ACHN (cell line): Measurements from ENCODE around the gene SLC34A1.
"Not testable (repeated sequence)": the region's sequence is repeated elsewhere in the genome, so short reads cannot be mapped to it uniquely, and the experiment has no call there.

Source experiments
- DNase-seq: peaks from one replicate; pipeline ENCODE4 v3.0.0-alpha.2; 2015
- in situ Hi-C: cut with HindIII; loops from 2 replicates; pipeline ENCODE4 v1.10.0; 2017; ENCODE audit warnings: low sequenced_read_pairs, low pct_ligation_motif_present, low pct_unique_long_range_greater_than_20kb

The SLC34A1 gene

DNA sequence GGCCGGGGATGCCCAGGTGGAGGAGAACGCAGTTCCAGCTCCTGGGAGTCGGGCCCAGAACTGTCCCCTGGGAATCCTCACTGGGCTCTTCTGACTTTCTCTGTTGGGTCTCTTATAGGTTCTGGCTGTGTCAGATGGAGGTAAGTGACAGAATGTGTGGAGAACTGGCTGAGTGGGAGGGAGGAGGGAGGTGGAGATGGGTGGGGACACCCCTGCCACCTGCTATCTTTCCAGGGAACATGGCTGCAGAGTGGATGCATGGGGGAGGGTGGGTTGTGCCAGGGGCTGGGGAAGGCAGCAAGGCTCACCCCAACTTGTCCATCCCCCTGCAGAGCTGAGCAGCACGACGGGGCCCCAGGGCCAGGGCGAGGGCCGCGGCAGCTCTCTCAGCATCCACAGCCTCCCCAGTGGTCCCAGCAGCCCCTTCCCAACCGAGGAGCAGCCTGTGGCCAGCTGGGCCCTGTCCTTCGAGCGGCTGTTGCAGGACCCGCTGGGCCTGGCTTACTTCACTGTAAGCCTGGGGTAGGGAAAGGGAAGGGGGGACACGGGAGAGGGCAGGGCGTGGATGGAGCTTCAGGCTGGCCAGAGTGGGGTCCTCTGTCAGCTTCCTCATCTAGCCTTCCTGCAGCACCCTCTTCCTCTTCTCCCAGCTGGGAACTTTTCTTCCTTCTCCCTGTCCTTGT, 18.2 kb upstream of the SLC34A1 start:
- no peak for DNase-seq

DNA sequence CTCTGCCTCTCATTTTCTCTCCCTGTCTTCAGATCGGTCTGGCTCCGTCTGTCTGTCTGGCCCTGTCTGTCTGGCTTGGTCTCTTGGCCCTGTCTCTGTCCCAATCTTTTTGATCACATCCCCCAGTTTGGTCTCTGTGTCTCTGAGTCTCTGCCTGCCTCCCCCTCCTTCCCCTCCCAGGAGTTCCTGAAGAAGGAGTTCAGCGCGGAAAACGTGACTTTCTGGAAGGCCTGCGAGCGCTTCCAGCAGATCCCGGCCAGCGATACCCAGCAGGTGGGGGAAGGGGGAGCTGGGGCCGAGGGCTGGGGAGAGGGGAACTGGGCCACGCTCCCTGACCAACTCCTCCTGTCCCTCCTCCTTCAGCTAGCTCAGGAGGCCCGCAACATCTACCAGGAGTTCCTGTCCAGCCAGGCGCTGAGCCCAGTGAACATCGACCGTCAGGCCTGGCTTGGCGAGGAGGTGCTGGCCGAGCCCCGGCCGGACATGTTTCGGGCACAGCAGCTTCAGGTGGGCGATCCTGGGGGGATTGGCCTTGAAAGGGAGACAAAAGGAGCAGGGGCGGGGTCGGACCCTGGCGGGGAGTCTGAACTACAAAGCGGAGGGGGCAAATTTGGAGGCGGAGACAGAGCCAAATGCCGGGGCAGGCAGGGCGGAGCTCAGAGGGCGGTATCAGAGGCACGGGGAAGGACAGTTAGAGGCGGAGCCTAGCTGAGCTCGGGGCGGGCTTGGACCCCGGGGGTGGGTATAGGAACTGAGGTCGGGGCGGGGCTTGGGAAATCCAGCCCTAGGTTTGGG, 17.5 kb upstream of the SLC34A1 start:
- in situ Hi-C loops: no loop called here

More for the DNA sequence above, 18.2 kb upstream of the SLC34A1 start:
- in situ Hi-C loops: no loop called here

DNA sequence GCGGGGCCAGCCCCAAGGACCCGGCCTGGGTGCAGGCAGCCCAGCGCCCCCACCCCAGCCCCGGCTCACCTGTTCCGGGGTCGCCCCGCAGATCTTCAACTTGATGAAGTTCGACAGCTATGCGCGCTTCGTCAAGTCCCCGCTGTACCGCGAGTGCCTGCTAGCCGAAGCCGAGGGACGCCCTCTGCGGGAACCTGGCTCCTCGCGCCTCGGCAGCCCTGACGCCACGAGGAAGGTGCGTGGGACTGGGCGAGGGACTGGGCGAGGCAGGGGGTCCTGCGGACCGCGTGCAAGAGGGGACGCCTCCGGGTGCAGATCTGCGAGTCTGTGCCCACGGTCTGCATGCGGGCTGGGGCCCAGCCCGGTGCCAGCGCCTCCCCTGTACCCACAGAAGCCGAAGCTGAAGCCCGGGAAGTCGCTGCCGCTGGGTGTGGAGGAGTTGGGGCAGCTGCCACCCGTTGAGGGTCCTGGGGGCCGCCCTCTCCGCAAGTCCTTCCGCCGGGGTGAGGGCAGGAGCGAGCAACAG, 16.8 kb upstream of the SLC34A1 start:
- in situ Hi-C loops: no loop called here
- DNase-seq: no peak

More for the DNA sequence above, 17.5 kb upstream of the SLC34A1 start:
- peak; percentile 89 for DNase-seq

DNA sequence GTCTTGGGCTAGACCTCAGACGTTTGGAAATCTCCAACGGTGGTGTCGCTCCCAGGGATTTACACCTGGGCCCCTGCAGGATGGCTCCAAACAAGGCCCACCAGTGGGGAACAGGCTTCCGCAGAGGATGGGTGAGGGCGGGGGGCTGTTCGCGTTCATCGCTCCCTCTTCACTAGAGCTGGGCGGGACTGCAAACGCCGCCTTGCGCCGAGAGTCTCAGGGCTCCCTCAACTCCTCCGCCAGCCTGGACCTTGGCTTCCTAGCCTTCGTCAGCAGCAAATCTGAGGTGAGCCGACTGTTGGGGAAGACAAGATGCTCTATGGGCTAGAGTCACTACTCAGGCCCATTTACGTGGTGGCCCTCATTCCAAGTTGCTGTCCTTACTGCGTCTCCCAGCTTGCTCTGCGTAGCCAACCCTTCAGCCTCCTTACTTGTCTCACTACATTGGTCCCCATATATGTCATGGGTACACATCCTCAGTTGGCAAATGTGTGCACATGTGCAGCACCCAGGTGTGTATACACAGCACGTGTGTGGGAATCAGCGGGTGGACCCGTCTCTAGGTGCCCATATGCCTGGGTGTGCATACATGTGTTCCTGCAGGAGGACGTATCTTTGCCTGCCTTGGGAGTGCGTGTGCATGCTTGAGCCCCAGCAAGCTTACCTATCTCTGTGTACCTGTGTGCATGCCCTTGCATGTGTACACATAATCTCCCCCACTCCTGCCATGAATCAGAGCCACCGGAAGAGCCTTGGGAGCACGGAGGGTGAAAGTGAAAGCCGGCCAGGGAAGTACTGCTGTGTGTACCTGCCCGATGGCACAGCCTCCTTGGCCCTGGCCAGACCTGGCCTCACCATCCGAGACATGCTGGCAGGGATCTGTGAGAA, 16.0 kb upstream of the SLC34A1 start:
- DNase-seq: no peak
- in situ Hi-C loops: no loop called here

DNA sequence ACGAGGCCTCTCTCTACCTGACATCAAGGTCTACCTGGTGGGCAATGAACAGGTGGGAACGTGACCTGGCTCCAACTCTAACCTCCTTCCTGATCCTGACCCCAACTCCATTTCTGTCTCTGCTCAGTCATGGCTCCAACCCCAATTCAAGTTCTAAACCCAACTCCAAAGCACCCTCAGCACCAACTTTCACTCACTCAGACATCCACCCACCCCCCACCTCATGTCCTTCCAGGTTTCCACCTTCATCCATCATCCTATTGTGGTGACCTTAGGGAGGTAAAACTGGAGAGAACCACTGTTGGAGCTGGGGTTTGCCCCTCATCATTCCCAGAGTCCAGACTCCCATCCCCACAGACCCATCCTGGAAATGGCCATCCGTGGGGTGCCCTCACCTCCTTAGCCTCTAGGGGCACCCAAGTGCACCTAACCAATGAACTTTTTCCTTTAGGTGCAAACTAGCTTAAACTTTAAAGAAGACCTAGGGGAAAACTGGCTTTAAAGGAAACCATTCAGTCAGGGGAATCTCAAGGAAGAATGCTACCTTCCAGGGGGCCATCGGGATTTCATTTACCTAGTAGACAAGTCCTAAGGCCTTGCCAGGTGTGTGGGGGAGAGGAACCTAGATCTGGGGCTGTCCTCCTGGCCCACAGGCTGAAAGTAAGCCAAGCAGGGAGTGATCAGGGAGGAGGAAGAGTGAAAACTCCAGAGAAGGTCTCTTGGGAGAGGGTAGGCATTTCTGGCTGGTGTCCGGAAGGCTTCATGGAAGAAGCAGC, 15.2 kb upstream of the SLC34A1 start:
- DNase-seq: peak; percentile 60
- in situ Hi-C loops: no loop called here

DNA sequence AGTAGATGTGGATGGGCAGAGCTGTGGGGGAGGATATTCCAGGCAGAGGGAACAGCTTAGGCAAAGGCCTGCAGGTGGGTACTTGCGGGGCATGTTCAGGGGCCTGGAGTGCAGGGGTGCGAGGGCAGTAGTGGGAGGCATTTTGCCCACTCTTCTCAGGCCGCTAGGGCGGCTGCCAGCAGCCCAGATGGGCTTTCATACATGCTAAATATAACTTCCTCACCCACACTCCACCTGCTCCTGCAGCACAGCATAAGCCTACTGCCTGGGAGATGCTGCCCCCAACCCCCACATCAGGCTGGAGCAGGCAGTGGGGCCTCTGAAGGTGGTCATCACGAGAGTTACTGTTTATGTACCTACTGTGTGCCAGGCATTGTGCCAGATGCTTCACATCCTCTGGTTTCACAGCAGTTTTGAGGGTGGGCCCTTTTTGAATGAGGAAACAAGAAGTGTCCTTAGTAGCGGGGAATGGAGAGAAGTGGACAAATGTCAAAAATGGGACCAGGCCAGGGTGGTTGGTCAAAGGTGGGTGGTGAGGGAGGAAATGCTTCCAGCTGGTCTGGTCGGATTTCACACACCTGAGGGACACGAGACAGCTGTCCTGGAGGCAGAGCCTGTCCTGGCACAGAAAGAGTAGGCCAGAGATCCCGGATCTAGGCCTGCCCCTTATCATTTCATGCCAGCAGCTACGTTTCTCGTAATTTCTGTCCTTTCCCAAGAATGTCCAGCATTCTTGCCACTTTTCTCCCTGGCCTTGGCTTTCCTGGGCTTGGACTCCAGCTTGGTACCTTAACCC, 14.4 kb upstream of the SLC34A1 start:
- no peak for DNase-seq
- in situ Hi-C loops: no loop called here

DNA sequence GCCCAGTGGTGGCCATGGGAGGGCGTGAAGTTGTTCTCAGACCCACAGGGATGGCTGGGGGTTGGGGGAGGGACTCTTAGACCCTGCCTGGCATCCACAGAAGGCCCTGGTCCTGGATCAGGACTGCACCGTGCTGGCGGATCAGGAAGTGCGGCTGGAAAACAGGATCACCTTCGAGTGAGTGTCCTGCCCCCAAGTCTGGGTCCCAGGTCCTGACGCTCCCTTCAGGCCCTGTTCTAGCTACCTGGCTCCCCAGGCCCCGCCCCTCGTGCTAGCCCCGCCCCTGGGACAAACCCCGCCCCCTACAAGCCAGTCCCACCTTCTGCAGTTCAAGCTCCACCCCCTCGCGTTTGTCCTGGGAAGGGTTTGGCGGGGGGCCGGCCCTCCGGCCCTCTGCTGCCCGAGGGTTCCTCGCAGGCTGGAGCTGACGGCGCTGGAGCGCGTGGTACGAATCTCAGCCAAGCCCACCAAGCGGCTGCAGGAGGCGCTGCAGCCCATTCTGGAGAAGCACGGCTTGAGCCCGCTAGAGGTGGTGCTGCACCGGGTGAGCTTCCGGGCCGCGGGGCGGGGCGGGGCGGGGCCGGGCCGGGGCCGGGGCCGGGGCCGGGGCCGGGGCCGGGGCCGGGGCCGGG, 13.6 kb upstream of the SLC34A1 start:
- peak; percentile 94 for DNase-seq
- in situ Hi-C loops: no loop called here

DNA sequence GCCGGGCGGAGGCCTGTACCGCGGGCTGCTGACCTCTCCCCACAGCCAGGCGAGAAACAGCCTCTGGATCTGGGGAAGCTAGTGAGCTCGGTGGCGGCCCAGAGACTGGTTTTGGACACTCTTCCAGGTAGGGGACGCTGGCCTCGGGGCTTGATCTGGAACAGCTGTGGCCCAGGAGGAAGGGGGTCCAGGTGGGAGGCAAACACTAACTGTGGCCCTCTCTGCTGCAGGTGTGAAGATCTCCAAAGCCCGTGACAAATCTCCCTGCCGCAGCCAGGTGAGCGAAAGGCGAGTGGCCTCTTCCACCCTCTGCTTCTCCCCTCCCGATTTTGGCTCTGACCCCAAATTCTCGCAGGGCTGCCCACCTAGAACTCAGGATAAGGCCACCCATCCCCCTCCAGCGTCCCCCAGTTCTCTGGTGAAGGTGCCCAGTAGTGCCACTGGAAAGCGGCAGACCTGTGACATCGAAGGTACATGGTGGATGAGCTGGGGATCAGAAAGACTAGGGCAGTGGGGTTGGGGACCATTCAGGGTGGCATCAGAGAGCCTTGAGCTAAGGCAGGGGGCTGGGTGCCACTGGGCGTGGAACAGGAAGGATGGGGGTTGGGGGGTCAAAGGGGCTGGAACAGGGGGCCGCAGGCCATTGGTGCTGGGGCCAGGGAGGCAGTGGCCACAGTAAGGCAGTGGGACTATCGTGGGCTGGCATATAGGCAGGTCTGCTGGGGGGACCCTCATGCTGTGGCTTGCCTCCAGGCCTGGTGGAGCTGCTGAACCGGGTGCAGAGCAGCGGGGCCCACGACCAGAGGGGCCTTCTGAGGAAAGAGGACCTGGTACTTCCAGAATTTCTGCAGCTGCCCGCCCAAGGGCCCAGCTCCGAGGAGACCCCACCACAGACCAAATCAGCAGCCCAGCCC, 12.9 kb upstream of the SLC34A1 start:
- in situ Hi-C loops: no loop called here
- DNase-seq: no peak

DNA sequence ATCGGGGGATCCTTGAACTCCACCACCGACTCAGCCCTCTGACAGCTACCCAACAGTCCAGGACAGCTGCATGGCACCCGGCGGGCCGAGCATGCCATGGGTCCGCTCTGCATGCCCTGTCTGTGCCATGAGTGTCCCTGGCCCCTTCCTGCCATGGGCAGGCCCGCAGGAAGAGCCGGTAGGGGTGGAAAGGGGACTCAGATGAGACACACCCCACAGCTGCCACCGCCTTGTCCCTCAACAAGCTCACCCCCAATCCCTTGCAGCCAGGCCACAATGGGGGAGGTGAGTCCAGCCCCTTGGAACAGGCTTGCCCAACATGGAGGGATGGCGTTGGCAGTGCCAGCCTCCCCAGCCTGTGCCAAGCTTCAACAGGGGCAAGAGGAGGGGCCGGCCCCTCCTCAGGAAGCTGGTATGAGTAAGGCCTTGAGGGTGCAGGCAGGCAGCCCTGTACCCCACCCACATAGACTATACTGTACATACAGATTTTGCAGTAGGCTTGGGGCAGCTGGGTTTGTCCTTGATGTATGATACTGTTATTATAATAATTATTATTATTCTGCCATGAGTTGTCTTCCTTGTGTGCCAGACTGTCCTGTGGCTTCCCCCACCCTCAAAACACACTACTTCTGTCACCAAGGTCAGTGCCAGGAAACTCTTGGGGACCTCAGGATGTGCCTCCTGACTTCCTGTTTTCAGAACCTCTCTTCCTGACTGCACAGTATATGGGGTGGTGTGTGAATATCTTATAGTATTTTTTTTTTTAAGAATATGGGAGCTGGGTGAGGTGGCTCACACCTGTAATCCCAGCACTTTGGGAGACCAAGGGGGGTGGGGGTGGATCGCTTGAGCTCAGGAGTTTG, 12.0 kb upstream of the SLC34A1 start:
- in situ Hi-C loops: no loop called here
- DNase-seq: no peak

DNA sequence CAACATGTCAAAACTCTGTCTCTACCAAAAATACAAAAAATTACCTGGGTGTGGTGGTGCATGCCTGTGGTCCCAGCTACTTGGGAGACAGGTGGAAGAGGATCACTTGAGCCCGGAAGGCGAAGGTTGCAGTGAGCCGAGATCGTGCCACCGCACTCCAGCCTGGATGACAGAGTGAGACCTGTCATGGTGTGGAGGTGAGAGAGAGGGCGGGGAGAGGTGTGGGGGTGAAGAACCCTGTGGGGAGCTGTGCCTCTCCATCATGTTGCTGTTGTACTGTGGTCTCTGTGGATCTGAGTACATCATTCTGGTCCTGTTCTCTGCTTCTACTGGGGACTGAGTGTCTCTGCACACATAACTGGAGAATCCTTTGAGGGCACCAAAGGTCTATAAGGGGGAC, 11.3 kb upstream of the SLC34A1 start:
- in situ Hi-C loops: no loop called here
- DNase-seq: no peak

DNA sequence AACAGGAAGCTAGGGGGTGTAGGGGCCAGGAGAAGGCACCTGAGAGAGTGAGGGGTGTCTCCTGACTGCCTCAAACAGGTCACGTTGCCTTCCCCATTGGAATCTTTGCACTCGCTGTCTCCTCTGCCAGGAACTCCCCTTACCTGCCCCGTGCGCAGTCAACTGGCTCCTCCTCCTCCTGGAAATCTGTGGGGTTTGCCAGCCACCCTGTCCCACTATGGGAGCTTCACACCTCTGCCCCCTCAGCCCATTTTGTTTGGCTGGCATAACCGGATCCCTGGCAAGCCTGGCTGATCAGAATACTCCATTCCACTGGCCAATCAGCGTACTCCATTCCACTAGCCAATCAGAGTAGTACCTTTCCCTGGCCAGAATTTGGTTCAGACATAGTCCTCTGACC, 10.4 kb upstream of the SLC34A1 start:
- no peak for DNase-seq
- in situ Hi-C loops: no loop called here

DNA sequence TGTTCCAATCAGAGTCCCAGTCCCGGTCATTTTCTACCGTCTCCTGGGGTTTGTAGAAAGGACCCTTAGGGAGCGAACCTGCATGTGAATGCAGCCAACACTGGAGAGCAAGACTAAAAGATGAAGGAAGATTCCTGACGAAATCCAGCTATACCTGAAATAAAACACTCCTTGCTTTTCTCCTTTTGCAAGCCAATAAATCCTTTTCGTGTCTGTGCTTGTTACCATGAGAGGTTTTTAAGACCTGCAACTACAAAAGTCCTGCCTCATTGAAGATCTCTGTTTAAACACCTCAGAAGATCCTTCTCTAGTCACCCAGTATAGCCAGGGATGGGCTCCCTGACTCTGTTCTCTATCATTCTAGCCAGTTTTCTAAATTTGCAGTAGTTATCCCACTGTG, 10.0 kb upstream of the SLC34A1 start:
- in situ Hi-C loops: no loop called here
- no peak for DNase-seq

DNA sequence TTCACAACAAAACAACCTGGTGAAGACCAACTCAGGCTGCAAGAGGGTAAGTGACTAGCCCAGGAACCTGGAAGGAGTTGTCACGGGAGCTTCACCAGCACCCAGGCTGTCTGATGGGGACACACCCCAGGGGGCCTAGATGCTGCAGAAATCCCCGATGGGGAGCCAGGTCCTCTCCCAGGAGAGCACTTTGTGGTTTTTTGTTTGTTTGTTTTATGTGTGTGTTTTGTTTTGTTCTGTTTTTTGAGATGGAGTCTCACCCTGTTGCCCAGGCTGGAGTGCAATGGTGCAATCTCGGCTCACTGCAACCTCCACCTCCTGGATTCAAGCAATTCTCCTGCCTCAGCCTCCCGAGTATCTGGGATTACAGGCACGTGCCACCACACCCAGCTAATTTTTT, 8.7 kb upstream of the SLC34A1 start:
- DNase-seq, in situ Hi-C loops: not testable (repeated sequence)

DNA sequence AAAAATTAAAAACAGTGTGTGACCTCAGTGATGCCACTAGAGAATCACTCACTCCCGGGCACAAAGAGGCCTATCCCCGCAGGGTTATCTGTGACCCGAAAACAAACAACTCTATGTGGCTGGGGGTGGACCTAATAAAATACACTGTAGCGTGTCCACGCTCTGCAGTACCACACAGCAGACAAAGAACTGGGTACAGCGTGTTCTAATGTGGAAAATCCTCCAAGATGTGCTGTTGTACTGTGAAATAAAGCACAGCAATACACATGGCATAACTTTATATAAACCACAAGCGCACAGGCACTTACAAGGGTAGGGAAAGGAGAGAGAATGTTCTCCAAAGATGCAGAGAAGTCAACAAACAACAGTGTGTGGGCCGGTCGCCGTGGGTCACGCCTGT, 8.1 kb upstream of the SLC34A1 start:
- DNase-seq: no peak
- in situ Hi-C loops: no loop called here
